HAP-1 (cell line): Measurements from ENCODE around the gene MLC1.

Experiments
- DNase-seq, 2 experiments: peaks; one replicate each; pipeline ENCODE4 v3.0.0-alpha.2; 2016 to 2020; ENCODE audit warnings: low spot score in 2 of 2
- H3K27me3 ChIP-seq: fragments of 250-450 bp; sonication (Bioruptor Pico); 2 replicates; pipeline ENCODE4 v1.5.1; 2020; ENCODE audit warnings: low read depth, mild to moderate bottlenecking, moderate library complexity
- H3K36me3 ChIP-seq: fragments of 250-450 bp; sonication (Bioruptor Pico); replicated peaks from 2 replicates; pipeline ENCODE4 v1.5.1; 2020; ENCODE audit warnings: mild to moderate bottlenecking
- H3K4me1 ChIP-seq: fragments of 250-450 bp; sonication (Bioruptor Pico); 2 replicates; pipeline ENCODE4 v1.5.1; 2020; ENCODE audit warnings: mild to moderate bottlenecking
- H3K4me3 ChIP-seq: fragments of 250-450 bp; sonication (Bioruptor Pico); 2 replicates; pipeline ENCODE4 v1.5.1; 2020; ENCODE audit warnings: mild to moderate bottlenecking, moderate library complexity
- H3K9me3 ChIP-seq: fragments of 250-450 bp; sonication (Bioruptor Pico); 2 replicates; pipeline ENCODE4 v1.5.1; 2020; ENCODE audit warnings: mild to moderate bottlenecking, moderate library complexity
- in situ Hi-C: fragments of 300-500 bp; cut with MboI; formaldehyde crosslinking; loops from 3 replicates; pipeline ENCODE4 v1.14.3; 2020; ENCODE audit warnings: low sequenced_read_pairs, inconsistent platforms, mixed read lengths

Gene MLC1

GRCh38 chr22:50114221-50115021 is 29.2 kb upstream of the MLC1 start:
- Histone ChIP-seq H3K4me1 (peaks cover 5% of the 10 kb centered on the region), H3K9me3 (0 out of 2 replicates have a peak, but pooled peaks cover 2% of the 10 kb centered on the region), H3K4me3 (no peak overlapping the region), H3K27me3 (peaks cover 4% of the 10 kb centered on the region; the same call in 1 of the 2 replicates), H3K36me3 (no peaks in the 10 kb centered on the region)
- DNase-seq: no peak
- in situ Hi-C loops: no loop called here

GRCh38 chr22:50112151-50113118 is 27.2 kb upstream of the MLC1 start:
- DNase-seq: no peak
- in situ Hi-C loops: no loop called here
- Histone ChIP-seq H3K4me1 (peaks cover 5% of the 10 kb centered on the region), H3K36me3 (no peaks in the 10 kb centered on the region), H3K4me3 (no peak overlapping the region), H3K27me3 (no peaks in the 10 kb centered on the region), H3K9me3 (0 out of 2 replicates have a peak, but pooled peaks cover 2% of the 10 kb centered on the region)

- H3K36me3 ChIP-seq: no peaks in the 10 kb centered on the region
- 0 out of 2 replicates have a peak, but pooled peaks cover 2% of the 10 kb centered on the region for H3K9me3 ChIP-seq
- no peaks in the 10 kb centered on the region for H3K27me3 ChIP-seq
- no peak overlapping the region for H3K4me3 ChIP-seq
- peaks cover 5% of the 10 kb centered on the region for H3K4me1 ChIP-seq
- no peak for DNase-seq
- in situ Hi-C loops: no loop called here
These were observed 25.8 kb upstream of the MLC1 start for GRCh38 chr22:50111056-50111455.

- no peaks in the 10 kb centered on the region for H3K9me3 ChIP-seq
- no peaks in the 10 kb centered on the region for H3K4me1 ChIP-seq
- in situ Hi-C loops: no loop called here
- no peaks in the 10 kb centered on the region for H3K36me3 ChIP-seq
- DNase-seq: no peak
- H3K4me3 ChIP-seq: no peak overlapping the region
- H3K27me3 ChIP-seq: no peaks in the 10 kb centered on the region
These were observed 22.3 kb upstream of the MLC1 start for GRCh38 chr22:50107529-50107928.

GRCh38 chr22:50105208-50106100 is 20.2 kb upstream of the MLC1 start:
- in situ Hi-C loops: no loop called here
- no peak overlapping the region for H3K4me3 ChIP-seq
- DNase-seq: no peak

GRCh38 chr22:50104141-50104544 is 18.9 kb upstream of the MLC1 start:
- Histone ChIP-seq H3K36me3 (no peaks in the 10 kb centered on the region), H3K9me3 (no peaks in the 10 kb centered on the region), H3K27me3 (no peaks in the 10 kb centered on the region), H3K4me1 (no peaks in the 10 kb centered on the region), H3K4me3 (no peak overlapping the region)
- DNase-seq: no peak
- in situ Hi-C loops: no loop called here

More at GRCh38 chr22:50105208-50106100, 20.2 kb upstream of the MLC1 start:
- Histone ChIP-seq H3K9me3 (no peaks in the 10 kb centered on the region), H3K27me3 (no peaks in the 10 kb centered on the region), H3K4me1 (no peaks in the 10 kb centered on the region), H3K36me3 (no peaks in the 10 kb centered on the region)

- in situ Hi-C loops: no loop called here
- Histone ChIP-seq H3K27me3 (no peaks in the 10 kb centered on the region), H3K4me3 (no peak overlapping the region), H3K9me3 (no peaks in the 10 kb centered on the region), H3K4me1 (no peaks in the 10 kb centered on the region), H3K36me3 (no peaks in the 10 kb centered on the region)
- no peak for DNase-seq
These were observed 17.7 kb upstream of the MLC1 start for GRCh38 chr22:50102946-50103345.

GRCh38 chr22:50101870-50102565 is 16.8 kb upstream of the MLC1 start:
- no peaks in the 10 kb centered on the region for H3K36me3 ChIP-seq
- H3K27me3 ChIP-seq: no peaks in the 10 kb centered on the region
- H3K4me3 ChIP-seq: no peak overlapping the region
- no peak for DNase-seq
- no peaks in the 10 kb centered on the region for H3K9me3 ChIP-seq
- H3K4me1 ChIP-seq: no peaks in the 10 kb centered on the region
- in situ Hi-C loops: no loop called here

GRCh38 chr22:50098052-50098451 is 12.8 kb upstream of the MLC1 start:
- no peaks in the 10 kb centered on the region for H3K4me1 ChIP-seq
- in situ Hi-C loops: no loop called here

GRCh38 chr22:50092342-50092741 is 7.1 kb upstream of the MLC1 start:
- Histone ChIP-seq H3K4me1 (no peaks in the 10 kb centered on the region), H3K4me3 (no peak overlapping the region), H3K27me3 (no peaks in the 10 kb centered on the region; the same call in 1 of the 2 replicates), H3K36me3 (no peaks in the 10 kb centered on the region), H3K9me3 (no peaks in the 10 kb centered on the region)
- in situ Hi-C loops: no loop called here
- no peak for DNase-seq

More at GRCh38 chr22:50098052-50098451, 12.8 kb upstream of the MLC1 start:
- Histone ChIP-seq H3K9me3 (no peaks in the 10 kb centered on the region), H3K27me3 (no peaks in the 10 kb centered on the region; the same call in 1 of the 2 replicates), H3K4me3 (no peak overlapping the region), H3K36me3 (no peaks in the 10 kb centered on the region)
- DNase-seq: no peak

- H3K4me1 ChIP-seq: no peaks in the 10 kb centered on the region
- no peak overlapping the region for H3K4me3 ChIP-seq
- no peaks in the 10 kb centered on the region for H3K27me3 ChIP-seq
- H3K36me3 ChIP-seq: no peaks in the 10 kb centered on the region
- DNase-seq: no peak
- H3K9me3 ChIP-seq: peaks cover 3% of the 10 kb centered on the region; the same call in 1 of the 2 replicates
- in situ Hi-C loops: no loop called here
These were observed 6.0 kb upstream of the MLC1 start for GRCh38 chr22:50091092-50091768.

- no peak for DNase-seq
- Histone ChIP-seq H3K4me1 (no peaks in the 10 kb centered on the region), H3K9me3 (peaks cover 3% of the 10 kb centered on the region; the same call in 1 of the 2 replicates), H3K36me3 (no peaks in the 10 kb centered on the region), H3K4me3 (no peak overlapping the region), H3K27me3 (no peaks in the 10 kb centered on the region)
- in situ Hi-C loops: no loop called here
These were observed 5.1 kb upstream of the MLC1 start for GRCh38 chr22:50090412-50090714.
